ENCODE measurements around the gene RAD51B. TPM values are rescaled to one million over a fixed set of nuclear protein-coding genes. Genes with fewer than 3 reads are reported as not detected.

Gene RAD51B
- total RNA-seq, 4 donors from 2014 or later, result 12.6 to 26.4 (median 16.7) TPM

GRCh38 chr14:68346556-68347343 is 527.2 kb downstream of the RAD51B start:
- Histone ChIP-seq H3K27me3 (no peaks in the 10 kb centered on the region), H3K27ac (peak overlapping the region in 2 of 4 donors; percentile 41 to 56), H3K4me3 (no peak overlapping the region), H3K4me1 (peaks cover 0 to 20% (median 2%) of the 10 kb centered on the region in 4 donors), H3K36me3 (no peaks in the 10 kb centered on the region), H3K9me3 (no peaks in the 10 kb centered on the region)
- WGBS, 2 donors, result 41 to 59% methylated on average over 5 of the region's 5 CpGs
- no peak for TF ChIP-seq POLR2A (IDR thresholded peaks at IDR 0.05)
- TF ChIP-seq, protein P1, sequence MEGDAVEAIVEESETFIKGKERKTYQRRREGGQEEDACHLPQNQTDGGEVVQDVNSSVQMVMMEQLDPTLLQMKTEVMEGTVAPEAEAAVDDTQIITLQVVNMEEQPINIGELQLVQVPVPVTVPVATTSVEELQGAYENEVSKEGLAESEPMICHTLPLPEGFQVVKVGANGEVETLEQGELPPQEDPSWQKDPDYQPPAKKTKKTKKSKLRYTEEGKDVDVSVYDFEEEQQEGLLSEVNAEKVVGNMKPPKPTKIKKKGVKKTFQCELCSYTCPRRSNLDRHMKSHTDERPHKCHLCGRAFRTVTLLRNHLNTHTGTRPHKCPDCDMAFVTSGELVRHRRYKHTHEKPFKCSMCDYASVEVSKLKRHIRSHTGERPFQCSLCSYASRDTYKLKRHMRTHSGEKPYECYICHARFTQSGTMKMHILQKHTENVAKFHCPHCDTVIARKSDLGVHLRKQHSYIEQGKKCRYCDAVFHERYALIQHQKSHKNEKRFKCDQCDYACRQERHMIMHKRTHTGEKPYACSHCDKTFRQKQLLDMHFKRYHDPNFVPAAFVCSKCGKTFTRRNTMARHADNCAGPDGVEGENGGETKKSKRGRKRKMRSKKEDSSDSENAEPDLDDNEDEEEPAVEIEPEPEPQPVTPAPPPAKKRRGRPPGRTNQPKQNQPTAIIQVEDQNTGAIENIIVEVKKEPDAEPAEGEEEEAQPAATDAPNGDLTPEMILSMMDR (IDR thresholded peaks at IDR 0.05), result no peak
- TF ChIP-seq EP300 (IDR thresholded peaks at IDR 0.05), result no peak
- DNase-seq (ENCODE audit: low spot score in 2 of 2), result no peak

DNA sequence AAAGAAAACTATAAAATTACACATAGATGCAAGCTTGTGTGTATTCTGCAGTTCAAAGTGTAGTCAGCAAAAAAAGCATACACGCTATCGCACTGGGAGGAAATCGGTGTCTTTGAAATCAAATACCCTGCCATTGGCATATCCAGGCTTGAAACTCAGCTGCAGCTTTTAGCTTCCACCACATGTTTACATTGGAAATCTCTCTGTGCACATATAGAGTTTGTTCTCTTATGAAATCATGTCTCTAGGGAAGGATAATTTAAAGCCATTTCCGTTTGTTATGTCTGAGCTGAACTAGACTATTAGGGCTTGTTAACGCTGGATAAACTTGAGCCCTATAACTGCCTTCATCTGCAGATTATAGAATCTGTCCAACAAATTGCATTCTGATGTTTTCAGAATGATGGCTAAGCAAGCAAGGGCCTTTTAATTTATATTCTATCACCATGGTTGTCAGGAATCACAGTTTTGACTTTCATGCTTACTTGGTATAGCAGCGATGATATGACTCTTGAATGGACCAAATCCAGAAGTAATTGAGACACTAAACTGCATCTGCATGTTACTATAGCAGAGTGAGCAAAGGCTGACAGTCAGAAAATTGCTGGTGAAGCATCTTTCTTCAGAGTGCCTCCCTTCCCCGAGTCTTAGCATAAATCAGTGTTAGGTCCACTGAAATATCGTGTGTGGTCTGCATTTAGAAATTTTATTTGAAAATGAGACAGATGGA is 530.5 kb downstream of the RAD51B start:
- Histone ChIP-seq H3K9me3 (no peaks in the 10 kb centered on the region), H3K4me3 (no peak overlapping the region), H3K36me3 (no peaks in the 10 kb centered on the region), H3K27ac (no peak overlapping the region), H3K27me3 (no peaks in the 10 kb centered on the region), H3K4me1 (peaks cover 0 to 20% (median 2%) of the 10 kb centered on the region in 4 donors)
- no peak for TF ChIP-seq EP300 (IDR thresholded peaks at IDR 0.05)
- TF ChIP-seq, protein P1 (IDR thresholded peaks at IDR 0.05), result no peak
- no peak for TF ChIP-seq POLR2A (IDR thresholded peaks at IDR 0.05)
- 57 to 68% methylated on average over 8 of the region's 8 CpGs for WGBS, 2 donors
- DNase-seq (ENCODE audit: low spot score in 2 of 2), result no peak

GRCh38 chr14:68355415-68355814 is 535.8 kb downstream of the RAD51B start:
- Histone ChIP-seq H3K4me3 (no peak overlapping the region), H3K4me1 (peaks cover 0 to 24% (median 14%) of the 10 kb centered on the region in 4 donors), H3K27ac (no peak overlapping the region), H3K9me3 (no peaks in the 10 kb centered on the region), H3K36me3 (no peaks in the 10 kb centered on the region), H3K27me3 (no peaks in the 10 kb centered on the region)
- TF ChIP-seq EP300 (IDR thresholded peaks at IDR 0.05), result no peak
- TF ChIP-seq POLR2A (IDR thresholded peaks at IDR 0.05), result no peak
- TF ChIP-seq, protein P1 (IDR thresholded peaks at IDR 0.05), result no peak
- WGBS, 2 donors, result 93% methylated on average over 2 of the region's 2 CpGs
- DNase-seq (ENCODE audit: low spot score in 2 of 2), result no peak

DNA sequence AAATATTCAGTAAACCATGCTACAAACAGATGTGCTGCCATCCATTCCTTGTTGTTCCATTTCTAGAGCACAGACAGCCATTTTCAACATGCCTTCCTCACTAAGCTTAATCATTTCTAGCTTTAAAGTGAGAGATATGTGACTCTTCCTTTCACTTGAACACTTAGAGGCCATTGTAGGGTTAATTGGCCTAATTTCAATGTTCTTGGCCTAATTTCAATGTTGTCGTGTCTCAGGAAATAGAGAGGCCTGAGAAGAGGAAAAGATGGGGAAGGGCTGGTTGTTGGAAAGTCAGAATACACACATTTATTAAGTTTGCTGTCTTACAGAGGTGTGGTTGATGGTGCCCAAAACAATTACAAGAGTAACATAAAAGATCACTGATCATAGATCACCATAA is 538.2 kb downstream of the RAD51B start:
- H3K4me3 ChIP-seq, result no peak overlapping the region
- peaks cover 0 to 38% (median 16%) of the 10 kb centered on the region in 4 donors for H3K4me1 ChIP-seq
- no peaks in the 10 kb centered on the region for H3K9me3 ChIP-seq
- no peak for DNase-seq (ENCODE audit: low spot score in 2 of 2)
- TF ChIP-seq EP300 (IDR thresholded peaks at IDR 0.05) (no peak), POLR2A (IDR thresholded peaks at IDR 0.05) (no peak)
- TF ChIP-seq, protein P1 (IDR thresholded peaks at IDR 0.05), result no peak
- no peaks in the 10 kb centered on the region for H3K27me3 ChIP-seq
- 5 to 18% methylated on average over 1 of the region's 1 CpG for WGBS, 2 donors
- no peaks in the 10 kb centered on the region for H3K36me3 ChIP-seq
- no peak overlapping the region for H3K27ac ChIP-seq

- Histone ChIP-seq H3K4me1 (peaks cover 0 to 45% (median 23%) of the 10 kb centered on the region in 4 donors), H3K9me3 (no peaks in the 10 kb centered on the region), H3K27me3 (no peaks in the 10 kb centered on the region), H3K27ac (peak overlapping the region in 2 of 4 donors; percentile 78 to 84), H3K4me3 (no peak overlapping the region), H3K36me3 (no peaks in the 10 kb centered on the region)
- TF ChIP-seq POLR2A (IDR thresholded peaks at IDR 0.05) (no peak), EP300 (IDR thresholded peaks at IDR 0.05) (no peak)
- TF ChIP-seq, protein P1 (IDR thresholded peaks at IDR 0.05), result no peak
- DNase-seq (ENCODE audit: low spot score in 2 of 2), result no peak
- 61 to 85% methylated on average over 1 of the region's 1 CpG for WGBS, 2 donors
These were observed 538.9 kb downstream of the RAD51B start for GRCh38 chr14:68358500-68358899.

Data from tibial nerve (tissue), 4 donors.